ENCODE measurements around the gene SLC39A11.
"Not testable (repeated sequence)": the region's sequence is repeated elsewhere in the genome, so short reads cannot be mapped to it uniquely, and the experiment has no call there.

Gene SLC39A11

DNA sequence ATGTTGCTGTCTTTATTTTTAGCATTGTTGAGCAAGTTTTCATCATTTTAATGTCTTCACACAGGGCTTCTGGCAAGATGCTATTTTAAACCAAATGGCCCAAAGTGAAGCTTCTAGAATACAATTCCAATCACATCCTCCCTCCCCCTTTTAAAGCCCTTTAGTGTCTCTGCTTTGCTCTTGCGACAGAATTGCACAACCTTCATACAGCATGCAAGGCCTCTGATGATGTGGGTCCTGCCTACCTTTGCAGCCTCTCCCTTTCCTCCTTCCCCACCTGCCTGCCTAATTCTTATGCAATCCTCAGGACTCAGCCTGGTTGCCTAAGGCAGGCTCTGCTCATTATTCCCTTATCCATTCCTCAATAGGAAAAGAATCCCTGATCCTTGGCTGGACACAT is 381.7 kb downstream of the SLC39A11 start:
- H3K4me3 ChIP-seq (ENCODE audit: low read depth, low read length) = no peak overlapping the region
- TF ChIP-seq, protein P1, sequence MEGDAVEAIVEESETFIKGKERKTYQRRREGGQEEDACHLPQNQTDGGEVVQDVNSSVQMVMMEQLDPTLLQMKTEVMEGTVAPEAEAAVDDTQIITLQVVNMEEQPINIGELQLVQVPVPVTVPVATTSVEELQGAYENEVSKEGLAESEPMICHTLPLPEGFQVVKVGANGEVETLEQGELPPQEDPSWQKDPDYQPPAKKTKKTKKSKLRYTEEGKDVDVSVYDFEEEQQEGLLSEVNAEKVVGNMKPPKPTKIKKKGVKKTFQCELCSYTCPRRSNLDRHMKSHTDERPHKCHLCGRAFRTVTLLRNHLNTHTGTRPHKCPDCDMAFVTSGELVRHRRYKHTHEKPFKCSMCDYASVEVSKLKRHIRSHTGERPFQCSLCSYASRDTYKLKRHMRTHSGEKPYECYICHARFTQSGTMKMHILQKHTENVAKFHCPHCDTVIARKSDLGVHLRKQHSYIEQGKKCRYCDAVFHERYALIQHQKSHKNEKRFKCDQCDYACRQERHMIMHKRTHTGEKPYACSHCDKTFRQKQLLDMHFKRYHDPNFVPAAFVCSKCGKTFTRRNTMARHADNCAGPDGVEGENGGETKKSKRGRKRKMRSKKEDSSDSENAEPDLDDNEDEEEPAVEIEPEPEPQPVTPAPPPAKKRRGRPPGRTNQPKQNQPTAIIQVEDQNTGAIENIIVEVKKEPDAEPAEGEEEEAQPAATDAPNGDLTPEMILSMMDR (IDR thresholded peaks at IDR 0.05; ENCODE audit: insufficient read depth, low read length, missing control alignments) = no peak
- DNase-seq (ENCODE audit: low read depth, low spot score) = no peak
- POLR2A ChIA-PET = no interaction called here
- CTCF ChIA-PET = interaction anchor here (7.8 to 13.1 kb wide), 2 partner anchors 15 to 152 kb away, joined by 102 to 174 read pairs; no protein-coding TSS in a partner anchor

DNA sequence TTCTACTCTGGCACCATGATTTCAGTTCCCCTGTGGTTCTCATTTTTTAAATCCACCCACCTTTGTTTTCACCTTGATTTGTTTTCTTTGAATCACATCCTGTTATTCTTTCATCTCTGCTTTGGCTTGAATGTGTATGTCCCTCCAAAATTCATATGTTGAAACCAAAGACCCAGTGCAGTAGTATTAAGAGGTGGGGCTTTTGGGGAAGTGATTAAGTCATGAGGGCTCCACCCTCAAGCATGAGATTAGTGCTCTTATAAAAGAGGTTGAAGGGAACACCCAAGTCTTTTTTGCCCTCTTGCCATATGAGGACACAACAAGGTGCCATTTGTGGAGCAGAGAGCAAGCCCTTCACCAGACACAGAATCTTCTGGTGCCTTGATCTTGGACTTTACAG is 382.3 kb downstream of the SLC39A11 start:
- CTCF ChIA-PET = interaction anchor here (7.8 to 13.1 kb wide), 2 partner anchors 16 to 151 kb away, joined by 102 to 174 read pairs; no protein-coding TSS in a partner anchor
- DNase-seq (ENCODE audit: low read depth, low spot score) = no peak
- TF ChIP-seq, protein P1 (IDR thresholded peaks at IDR 0.05; ENCODE audit: insufficient read depth, low read length, missing control alignments) = no peak
- H3K4me3 ChIP-seq (ENCODE audit: low read depth, low read length) = no peak overlapping the region
- POLR2A ChIA-PET = no interaction called here

DNA sequence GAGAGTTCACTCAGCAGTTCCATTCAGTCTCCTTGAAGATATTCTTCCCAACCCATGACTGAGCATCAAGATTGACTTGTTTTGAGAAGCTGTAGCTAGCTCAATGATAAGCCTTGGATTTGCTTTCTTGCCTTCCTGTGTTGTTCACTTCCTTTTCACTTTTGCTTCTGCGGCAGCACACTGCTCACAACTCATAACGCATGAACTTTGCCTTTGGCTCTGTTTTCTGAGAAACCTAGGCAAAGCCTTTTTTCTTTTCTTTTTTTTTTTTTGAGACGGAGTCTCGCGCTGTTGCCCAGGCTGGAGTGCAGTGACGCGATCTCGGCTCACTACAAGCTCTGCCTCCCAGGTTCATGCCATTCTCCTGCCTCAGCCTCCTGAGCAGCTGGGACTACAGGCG is 383.8 kb downstream of the SLC39A11 start:
- CTCF ChIA-PET = interaction anchor here (0.8 to 1.1 kb wide), 2 partner anchors 149 to 152 kb away, joined by 3 to 7 read pairs; no protein-coding TSS in a partner anchor
- POLR2A ChIA-PET; DNase-seq (ENCODE audit: low read depth, low spot score); H3K4me3 ChIP-seq (ENCODE audit: low read depth, low read length): not testable (repeated sequence)

DNA sequence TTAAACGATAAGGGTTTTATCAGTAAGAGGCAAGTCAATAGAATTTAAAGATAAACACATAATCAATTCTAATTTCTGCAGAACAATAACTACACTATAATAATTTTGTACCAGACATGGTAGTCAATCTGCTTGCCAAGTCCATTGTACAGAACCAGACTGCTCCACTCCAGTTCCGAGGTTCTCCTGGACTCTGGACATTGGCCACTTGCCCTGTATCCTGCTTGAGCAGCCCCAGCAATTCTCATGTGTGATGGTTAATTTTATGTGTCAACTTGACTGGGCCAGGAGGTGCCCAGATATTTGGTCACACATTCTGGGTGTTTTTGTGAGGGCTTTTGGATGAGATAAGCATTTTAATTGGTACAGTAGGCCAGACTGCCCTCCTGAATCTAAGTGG is 384.6 kb downstream of the SLC39A11 start:
- no peak overlapping the region for H3K4me3 ChIP-seq (ENCODE audit: low read depth, low read length)
- TF ChIP-seq, protein P1 (IDR thresholded peaks at IDR 0.05; ENCODE audit: insufficient read depth, low read length, missing control alignments) = no peak
- DNase-seq (ENCODE audit: low read depth, low spot score) = no peak
- CTCF ChIA-PET = no interaction called here
- POLR2A ChIA-PET = no interaction called here

DNA sequence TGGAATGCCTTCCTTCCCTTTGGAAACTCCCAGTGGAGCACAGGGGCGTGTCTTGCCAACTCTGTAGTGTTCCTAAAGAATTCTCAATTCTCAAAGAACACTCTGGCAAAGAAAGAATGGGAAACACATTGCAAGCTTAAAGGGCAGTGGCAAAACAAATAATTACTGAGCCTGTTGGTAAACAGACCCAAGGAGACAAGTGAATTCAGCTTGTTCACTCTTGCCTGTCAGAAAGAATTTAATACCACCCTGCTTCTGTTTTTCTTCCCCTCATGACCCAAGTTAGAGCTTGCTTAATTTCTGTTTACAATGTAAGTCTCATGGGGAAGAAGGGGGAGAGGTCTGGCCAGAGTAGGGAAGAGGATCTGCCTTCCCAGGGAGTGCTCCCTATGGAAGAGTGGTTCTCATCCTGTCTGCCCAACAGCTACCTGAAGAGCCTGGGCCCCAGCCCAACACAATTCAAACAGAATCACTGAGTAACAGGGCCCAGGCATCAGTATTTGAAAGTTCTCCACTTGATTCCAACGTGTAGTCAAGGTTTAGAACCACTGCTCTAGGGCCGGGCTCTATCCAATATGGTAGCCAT is 386.0 kb downstream of the SLC39A11 start:
- ChIA-PET POLR2A (no interaction called here), CTCF (interaction anchor here (0.8 to 3.3 kb wide), 4 partner anchors 10 to 150 kb away, joined by 3 to 16 read pairs (median 6); no protein-coding TSS in a partner anchor)
- DNase-seq (ENCODE audit: low read depth, low spot score) = no peak
- TF ChIP-seq, protein P1 (IDR thresholded peaks at IDR 0.05; ENCODE audit: insufficient read depth, low read length, missing control alignments) = no peak
- H3K4me3 ChIP-seq (ENCODE audit: low read depth, low read length) = no peak overlapping the region

DNA sequence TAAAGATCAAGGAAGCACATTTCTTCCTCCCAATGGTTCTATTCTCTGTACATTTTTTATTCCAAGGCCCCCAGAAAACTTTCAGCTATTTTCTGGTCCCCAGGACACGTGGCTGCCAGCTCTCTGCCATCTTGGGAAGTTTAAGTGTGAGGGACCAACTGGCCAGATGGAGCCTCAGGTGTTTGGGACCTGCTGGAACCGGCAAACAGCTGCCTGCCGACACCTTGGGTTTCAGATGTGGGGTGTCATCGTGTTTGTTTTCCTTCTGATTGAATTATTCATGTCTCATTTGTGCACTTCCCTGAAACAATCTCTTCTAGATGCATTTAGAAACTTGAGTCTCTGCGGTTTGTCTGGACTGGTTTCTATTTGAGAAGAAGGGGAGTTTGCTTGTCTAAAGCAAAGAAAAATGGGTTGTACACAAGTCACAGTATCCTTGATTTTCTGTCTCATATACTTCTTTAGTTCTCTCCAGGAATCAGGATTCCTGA is 386.5 kb downstream of the SLC39A11 start:
- no peak for DNase-seq (ENCODE audit: low read depth, low spot score)
- ChIA-PET CTCF (interaction anchor here (0.8 to 3.3 kb wide), 4 partner anchors 9 to 149 kb away, joined by 3 to 16 read pairs (median 6); no protein-coding TSS in a partner anchor), POLR2A (no interaction called here)
- H3K4me3 ChIP-seq (ENCODE audit: low read depth, low read length) = no peak overlapping the region
- TF ChIP-seq, protein P1 (IDR thresholded peaks at IDR 0.05; ENCODE audit: insufficient read depth, low read length, missing control alignments) = no peak

DNA sequence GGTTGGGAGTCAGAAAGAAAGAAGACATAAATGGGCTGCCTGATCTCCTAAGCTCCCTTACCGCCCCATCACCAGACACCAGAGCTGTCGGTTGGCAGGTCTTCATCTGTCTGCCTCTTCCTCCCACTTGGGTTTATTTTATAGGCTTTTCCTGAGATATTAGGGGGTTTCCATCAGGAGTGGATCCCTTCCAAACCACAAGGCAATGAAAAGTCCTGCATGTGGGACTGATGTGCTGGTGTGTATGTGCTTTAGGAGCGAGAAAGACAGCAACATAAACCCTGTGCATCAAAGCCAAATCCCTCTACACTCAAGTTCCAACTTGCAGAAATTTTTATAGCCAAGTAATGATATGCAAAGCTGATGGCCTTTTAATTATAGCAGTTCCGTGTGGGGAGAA is 389.5 kb downstream of the SLC39A11 start:
- H3K4me3 ChIP-seq (ENCODE audit: low read depth, low read length) = no peak overlapping the region
- ChIA-PET POLR2A (no interaction called here), CTCF (interaction anchor here (1.4 to 3.3 kb wide), 4 partner anchors 23 to 488 kb away, joined by 3 to 18 read pairs (median 10); no protein-coding TSS in a partner anchor)
- TF ChIP-seq, protein P1 (IDR thresholded peaks at IDR 0.05; ENCODE audit: insufficient read depth, low read length, missing control alignments) = no peak
- no peak for DNase-seq (ENCODE audit: low read depth, low spot score)

All from AG04449 (cell line).